GM19328 (cell line): ENCODE measurements around the gene LRRC31.

Experiments used
- ATAC-seq: cut with Tn5 transposase; IDR thresholded peaks from one replicate; pipeline ENCODE4 v1.9.1; 2021; ENCODE audit warnings: mild to moderate bottlenecking, moderate library complexity; ENCODE audit not compliant: unreplicated experiment

LRRC31 gene

DNA sequence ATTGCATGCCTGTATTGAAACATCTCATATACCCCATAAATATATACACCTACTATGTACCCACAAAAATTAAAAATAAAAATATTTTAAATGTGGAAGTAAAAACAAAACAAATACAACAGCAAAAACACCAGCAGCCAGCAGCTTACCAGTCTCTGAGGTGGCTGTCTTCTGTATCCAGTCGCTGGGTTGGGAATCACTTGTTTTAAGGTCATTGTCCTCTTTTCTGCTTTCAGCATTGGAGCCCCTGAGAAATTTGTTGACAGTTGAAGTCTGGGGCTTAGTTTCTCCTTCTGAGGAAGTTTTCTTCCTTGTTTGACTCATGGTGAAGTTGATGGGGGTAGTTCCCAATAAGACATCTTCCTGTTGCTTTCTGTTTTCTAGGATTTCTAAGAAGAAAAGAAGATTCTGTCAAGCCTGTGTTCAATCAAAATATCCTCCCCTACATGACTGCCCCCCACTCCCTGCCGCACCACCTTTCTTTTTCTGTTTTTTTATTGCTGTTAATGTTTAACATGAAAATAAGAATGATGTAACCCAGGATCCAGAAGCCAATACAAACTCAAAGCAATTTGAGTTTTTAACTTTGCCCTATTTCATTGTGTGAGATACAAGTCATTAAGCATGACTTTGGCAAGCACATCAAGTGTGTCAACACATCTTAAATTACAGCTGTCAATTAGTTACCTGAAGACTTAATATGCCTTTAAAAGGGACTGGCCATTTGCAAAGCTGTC lies at the start of gene LRRC31:
Gene LRRC31 (minus strand): TSS at position 452 of the 737 bp plus-strand sequence. CDS start 128 bp downstream, at position 324.
- ATAC-seq, result no peak

DNA sequence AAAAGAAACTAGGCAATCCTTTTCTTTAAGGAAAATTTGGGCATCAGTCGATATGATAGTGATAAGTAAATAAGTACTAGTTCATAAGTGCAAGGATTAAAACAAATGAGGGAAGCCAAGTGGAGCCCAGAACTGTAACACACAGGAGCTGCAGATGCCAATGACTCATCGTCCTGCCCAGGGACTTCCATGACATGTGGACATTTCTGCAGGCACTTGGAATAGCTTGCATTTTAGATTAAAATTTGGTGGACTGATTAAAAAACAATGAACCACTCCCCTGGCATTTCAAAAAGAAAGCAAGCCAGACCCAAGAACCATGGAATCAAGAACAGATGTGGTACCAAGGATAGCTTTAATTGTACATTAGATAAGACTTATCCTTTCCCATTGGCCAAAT lies 44.6 kb upstream of the LRRC31 start:
- no peak for ATAC-seq

DNA sequence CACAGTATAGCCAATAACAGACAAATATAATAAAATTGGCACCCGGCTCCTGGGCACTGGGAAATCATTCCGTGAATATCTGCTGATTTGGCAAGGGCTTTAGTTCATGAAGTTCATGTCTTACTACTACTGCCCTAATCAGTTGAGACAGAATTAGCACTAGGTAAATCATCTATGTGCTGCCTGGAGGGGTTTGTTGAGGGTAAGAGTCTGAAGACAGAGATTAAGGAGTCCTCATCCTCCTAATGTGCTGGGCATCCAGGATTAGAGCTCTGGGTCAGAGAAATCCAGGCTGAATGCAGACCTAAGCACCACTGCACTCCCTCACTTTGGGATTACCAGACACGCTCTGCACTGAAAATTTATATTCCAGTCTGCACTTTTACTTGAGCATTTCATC lies 43.6 kb upstream of the LRRC31 start:
- ATAC-seq, result no peak

DNA sequence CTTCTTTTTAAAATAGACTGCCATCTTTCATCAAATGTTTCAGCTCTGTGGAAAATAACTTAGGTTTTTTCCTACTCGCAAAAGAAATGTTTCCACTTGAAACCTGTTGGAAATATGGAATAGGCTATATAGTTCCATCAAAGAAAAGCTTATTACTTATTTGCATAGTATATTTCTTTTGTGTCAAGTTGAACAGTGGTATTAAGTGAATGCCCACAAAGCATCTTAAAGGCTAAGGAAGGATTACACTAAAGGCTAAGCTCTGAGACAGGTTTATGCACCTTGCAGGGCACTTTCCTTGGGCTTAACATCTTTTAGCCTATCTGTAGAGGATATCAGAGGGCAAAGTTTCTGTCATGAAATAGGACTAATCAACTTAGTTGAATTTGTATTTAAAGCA lies 41.5 kb upstream of the LRRC31 start, which contains the start of gene SAMD7:
Gene SAMD7 (plus strand): TSS at position 301 of the 400 bp plus-strand sequence. CDS start 7,927 bp downstream, outside the sequence.
- no peak for ATAC-seq

DNA sequence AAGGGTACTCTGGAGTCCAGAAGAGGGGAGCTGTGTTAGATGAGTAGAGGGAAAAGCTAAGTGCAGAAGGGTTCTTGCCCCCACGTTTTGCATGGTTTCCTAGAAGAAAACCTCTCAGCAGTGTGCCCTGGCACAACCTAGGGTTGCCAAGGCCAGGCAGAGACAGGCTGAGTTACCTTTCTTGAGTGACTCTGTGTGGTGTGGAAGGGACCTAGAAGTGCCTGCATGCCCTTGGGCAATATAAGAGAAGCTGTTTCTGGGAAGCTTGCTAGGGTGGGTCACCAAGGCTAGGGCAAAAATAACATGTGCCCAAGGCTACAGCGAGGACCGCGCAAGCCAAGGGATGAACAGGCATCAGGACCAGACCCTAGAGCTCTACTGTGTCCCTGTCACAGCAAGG lies 38.2 kb upstream of the LRRC31 start:
- ATAC-seq, result no peak

DNA sequence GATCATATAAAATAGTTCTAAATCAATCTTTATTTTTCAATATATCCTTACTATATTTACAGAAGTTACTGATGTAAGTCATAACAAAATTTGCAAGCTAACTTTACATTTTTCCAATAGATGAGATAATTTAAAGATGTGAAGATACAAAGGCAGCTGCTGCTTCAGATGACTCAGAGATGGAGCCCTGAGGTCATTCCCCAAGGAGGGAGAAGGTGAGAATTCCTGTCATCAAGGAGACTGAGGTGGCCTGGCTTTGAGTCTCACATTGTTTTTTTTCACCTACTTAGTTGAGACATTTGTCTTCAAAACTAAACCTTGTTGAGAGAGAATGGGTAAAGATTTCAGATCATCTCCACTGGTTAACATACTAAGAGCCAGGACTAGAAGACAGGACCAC lies 37.7 kb upstream of the LRRC31 start:
- no peak for ATAC-seq

DNA sequence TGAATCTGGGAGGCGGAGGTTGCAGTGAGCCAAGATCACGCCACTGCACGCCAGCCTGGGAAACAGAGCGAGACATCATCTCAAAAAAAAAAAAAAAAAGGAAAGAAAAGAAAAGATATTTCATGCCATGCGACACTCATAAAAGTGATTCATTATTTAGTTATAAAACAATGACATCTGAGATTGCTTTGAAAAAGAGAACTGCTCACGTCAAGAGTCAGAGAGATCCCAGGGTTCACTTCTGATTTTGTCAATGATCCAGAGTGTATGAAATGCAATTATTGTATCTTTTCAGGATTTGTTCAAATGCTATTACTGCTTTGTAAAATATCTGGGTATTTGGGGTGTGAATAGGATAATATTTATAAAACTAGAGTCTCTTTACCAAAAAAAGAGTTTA lies 35.7 kb upstream of the LRRC31 start:
- no peak for ATAC-seq

DNA sequence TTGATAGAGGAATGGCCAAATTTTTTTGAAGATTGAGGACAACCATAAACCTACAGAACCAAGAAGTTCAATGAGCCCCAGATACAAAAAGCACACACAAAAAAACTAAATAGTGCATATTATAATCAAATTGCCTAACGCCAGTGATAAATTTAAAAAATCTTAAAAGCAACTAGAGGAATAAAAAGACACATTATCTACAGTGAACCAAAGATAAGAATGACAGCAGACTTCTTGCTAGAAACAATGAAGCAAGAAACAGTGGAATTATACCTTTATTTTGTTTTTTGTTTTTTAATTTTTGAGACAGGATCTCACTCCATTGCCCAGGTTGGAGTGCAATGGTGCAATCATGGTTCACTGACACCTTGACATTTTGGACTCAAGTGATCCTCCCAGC lies 31.7 kb upstream of the LRRC31 start:
- no peak for ATAC-seq

DNA sequence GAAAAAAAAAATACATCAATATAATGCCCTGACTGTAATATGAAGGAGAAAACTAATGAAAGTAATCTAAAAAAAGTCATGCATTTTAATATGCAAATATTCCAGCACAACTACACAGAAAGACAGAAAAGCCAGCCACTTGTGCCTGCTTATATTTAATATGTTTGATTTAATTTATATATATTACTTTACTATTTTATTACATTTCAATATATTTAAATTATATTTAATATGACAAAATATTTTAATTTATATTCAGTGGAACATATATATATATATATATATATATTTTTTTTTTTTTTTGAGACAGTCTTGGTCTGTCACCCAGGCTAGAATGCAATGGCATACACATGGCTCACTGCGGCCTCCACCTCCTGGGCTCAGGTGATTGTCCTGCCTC lies 27.5 kb upstream of the LRRC31 start:
- ATAC-seq, result no peak

DNA sequence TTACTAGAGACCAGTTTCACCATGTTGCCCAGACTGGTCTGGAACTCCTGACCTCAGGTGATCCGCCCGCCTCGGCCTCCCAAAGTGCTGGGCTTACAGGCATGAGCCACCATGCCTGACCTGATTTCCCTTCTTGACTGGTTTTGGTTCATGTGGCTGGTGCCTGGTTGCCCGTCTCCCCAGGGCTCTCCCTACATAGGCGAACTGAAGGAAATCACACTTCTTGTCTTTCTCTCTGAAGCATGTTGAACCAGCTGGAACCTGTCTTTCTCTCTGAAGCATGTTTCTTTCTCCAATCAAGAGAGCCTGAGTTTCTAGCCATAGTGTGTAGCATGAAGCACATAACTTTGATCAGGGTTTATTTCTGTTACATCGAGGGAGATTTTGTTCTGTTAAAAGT lies 25.3 kb upstream of the LRRC31 start:
- ATAC-seq, result no peak

DNA sequence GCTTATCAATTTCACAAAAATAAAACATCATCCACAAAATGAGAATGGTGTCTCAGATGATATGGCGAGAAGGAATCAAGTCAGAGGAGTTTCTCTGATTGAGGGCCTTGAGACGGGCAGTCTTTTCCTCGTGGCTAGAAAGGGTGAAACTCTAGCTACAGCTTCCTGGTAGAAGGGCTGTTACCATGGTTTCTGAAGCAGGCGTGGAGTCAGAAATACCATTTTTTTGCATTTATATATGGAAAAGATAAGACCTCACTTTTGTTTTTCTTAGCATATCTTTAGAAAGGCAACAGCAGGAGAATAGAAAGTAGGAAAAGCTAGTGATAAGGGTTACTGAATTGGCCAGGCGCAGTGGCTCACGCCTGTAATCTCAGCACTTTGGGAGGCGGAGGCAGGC lies 24.4 kb upstream of the LRRC31 start:
- no peak for ATAC-seq

DNA sequence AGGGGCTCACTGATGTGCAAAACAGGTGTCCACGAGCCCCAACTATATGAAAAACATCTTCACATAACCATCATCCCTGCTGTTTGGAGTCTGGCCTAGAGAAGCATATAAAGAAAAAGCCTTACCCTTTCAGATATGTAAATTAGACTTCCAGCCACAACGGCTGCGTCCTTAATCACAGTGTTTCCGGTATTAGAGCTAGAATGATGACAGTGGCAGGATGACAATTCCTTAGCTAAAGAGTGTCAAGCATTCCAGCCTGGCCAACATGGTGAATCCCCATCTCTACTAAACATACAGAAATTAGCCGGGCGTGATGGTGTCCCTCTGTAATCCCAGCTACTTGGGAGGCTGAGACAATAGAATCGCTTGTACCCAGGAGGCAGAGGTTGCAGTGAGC lies 22.2 kb upstream of the LRRC31 start:
- ATAC-seq, result no peak

DNA sequence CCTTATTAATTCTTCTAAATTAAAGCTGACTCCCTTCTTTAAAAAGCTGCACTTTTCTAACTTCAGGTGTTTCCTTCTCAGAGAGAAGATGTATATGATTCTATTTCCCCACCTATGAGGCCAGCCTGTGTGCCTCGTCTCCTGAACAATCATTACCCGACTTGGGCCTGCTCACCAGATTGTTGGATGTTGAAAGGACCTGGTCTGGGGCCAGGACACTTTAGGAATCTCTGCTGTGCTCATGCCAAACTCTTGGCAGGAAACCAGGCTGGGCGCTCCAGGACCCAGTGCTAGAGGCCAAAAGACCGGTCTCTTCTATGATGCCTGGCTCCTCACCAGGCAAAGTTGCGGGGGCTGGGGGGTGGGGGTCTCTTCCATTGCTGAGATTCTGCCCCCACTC lies 16.9 kb upstream of the LRRC31 start:
- no peak for ATAC-seq

DNA sequence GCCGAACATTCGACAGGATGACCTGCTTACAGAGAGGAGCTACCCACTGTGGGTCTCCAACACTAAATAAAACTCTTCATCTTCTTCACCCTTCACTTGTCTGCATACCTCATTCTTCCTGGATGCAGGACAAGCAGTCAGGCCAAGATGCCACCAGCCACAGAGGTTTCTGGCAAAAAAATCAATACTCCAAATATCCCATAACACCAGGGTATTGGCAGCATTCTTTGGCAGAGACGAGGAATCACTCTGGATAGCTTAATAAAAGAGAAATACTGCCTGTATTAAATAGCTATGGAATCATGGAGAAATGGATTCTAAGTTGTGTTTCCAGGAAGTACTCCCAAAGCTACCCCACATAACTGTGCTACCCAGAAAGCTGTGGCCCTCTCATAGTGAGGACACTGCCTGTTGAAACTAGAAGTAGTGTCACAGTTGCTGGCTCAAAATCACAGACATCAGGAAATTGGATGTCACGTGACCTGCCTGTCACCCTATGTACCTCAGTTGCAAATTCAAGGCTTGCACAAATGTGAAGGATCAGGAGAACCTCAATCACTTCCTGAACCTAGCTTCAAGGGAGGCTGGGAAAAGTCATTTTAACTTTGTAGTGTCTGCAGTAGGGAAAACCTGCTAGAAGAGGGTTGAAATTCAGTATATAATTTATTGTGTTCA lies 11.0 kb upstream of the LRRC31 start:
- no peak for ATAC-seq

DNA sequence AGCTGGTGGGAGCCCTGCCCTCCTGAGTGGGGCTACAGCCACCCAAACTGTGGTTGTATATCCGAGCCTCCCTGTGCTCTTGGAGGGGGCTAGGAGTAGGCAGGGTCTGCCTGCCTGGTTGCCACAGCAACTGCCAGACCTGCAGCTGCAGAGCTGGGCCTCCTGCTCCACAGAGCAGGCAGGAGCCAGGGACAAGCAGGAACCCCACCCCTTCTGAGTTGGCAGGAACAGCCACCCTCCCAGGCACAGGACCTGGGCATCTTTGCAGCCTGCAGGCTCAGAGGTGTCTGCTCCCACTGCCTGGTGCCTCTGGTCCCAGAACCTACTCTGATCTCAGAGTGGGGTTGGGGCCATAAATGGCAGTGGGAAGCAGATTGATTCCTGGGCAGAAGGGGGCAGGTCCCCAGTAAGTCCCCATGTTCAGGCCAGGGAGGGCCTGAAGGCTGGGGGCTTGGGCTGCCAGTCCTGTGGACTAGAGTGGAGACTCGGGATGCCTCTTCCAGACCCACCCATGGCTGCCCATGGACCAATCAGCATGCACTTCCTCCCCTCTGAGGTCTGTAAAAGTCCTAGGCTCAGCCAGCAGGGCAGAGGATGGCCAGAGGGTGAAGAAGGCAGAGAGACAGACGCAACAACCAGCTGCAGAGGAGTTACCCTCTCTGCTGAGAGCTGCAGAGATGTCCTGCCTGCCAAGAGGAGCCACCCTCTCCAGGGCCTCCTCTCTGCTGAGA lies 10.3 kb upstream of the LRRC31 start:
- no peak for ATAC-seq

DNA sequence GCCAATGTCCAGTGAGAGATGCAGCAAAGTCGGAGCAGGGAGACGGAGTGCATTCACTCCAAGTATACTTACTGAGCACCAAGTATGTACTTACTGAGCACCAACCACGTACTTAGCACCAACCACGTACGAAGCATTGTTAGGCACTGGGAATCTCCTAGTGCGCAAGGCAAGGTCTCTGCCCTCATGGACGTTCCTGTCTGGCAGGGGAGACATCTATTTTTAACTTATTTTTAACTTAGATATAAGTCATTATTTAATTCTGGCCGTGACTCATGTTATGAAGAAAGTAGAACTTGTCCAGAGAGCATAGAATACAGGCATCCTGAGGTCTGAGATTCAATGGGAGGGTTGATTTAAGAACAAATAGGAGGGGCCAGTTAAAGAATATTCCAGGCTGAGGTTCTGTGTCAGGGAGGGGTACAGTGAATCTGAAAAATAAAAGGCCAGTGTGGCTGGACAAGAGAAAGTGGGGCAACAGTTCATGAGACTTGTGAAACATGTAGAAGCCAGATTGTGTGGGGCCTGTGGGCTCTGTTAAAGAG lies 9.3 kb upstream of the LRRC31 start:
- no peak for ATAC-seq

DNA sequence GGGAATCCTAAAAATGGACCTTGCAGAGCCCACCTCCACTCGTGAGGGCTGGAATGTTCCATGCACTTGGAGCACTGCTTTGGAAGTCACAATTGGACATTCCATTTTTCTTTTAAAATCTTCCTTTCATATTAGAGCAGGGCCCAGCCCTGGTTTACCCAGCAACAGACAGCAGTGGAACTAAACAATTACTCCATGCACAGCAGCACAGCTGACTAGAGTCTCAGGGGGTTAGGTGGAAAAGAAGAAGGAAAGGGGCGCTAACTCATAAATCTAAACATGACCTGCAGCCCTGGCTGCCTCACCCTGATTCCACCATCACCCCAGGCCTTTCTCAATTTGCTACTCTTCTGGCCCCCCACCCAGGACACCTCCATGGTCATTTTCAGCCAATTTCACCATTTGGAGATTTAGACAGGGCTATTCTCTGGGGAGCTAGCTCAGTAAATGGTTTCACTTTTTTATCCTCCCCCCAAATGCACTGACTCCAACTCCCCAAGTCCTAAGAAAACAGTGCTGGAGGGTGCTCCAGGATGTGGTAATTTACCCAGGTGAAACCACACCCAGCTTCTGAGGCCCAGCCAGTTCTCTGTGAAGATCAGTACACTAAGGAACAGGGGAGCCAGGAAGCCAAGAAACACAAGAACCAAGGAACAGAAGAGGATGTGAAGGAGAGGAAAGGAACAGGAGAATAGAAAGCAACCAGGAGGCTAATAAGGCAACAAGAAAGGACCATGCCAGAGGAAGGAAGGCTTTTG lies 1.6 kb upstream of the LRRC31 start:
- no peak for ATAC-seq

DNA sequence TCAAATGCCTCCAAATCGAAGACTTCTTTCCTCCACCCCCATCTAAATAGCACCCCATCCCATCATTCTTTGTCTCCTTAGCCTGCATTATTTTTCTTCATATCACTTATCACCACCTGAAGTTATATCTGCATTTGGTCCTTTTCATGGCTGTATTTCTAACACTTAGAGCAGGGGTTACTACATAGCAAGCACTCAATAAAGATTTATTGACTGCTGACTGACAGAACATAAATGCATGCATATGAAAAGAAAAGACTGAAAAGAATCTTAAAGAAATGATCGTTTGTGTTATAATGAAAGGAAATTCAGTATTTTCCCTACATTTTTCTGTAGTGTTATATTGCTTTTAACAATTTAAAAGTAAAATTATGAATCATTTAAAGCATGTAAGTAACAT lies 1.4 kb downstream of the LRRC31 start:
- no peak for ATAC-seq

DNA sequence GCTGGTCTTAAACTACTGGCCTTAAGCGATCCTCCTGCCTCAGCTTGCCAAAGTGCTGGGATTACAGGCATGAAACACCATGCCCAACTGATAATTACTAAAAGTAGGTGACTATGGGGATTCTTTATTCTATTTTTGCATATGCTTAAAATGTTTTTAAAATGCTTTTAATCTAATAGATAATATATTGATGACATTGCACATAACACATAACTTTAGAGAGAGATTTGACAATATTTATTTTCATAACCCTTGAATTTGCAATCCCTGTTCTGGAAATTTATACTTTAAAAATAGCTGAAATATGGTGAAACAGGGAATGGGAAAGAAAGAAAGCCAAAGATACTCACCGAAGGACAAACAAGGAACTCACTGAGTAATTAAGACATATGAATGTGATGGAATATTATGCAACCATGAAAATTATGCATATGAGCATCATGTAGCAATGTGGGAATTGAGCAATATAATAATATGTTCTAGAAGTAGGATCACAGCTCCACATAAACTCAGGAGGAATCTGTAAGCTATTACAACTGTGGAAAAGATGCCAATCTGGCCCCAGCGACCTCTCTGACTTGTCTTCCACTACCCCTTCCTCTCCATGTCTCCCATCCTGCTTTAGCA lies 2.0 kb downstream of the LRRC31 start:
- ATAC-seq, result no peak

DNA sequence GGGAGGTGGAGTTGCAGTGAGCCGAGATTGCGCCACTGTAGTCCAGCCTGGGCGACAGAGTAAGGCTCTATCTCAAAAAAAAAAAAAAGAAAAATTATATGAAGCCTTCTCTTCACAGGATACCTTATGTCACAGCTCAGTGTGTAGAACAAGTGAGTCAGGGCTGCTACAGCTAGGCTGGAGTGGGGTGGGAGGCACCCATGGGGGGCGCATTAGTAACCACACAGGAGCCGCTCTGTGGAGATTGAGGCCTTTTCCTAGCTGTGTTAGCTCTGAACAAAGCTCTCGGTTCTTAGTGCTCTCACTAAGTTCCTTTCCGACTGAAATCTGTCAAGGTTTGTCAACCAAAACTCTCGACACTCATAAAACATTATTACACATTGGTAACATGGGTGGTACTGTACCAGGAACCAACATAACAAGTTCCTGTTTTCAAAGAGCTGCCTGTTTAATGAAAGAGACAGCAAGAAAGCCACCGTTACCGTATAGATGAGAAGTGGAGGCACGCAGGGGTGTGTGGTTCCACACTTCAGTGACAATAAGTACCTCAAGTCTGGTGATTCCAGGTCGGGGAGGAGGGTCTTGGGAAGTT lies 4.5 kb downstream of the LRRC31 start:
- no peak for ATAC-seq
